ENCODE results near the gene DSG2.
"Not testable (repeated sequence)": the region's sequence is repeated elsewhere in the genome, so short reads cannot be mapped to it uniquely, and the experiment has no call there.

Gene DSG2
- 0 to 0.27 (median 0) reads per million in 4 donors for total RNA-seq

- DNase-seq: peak in 1 of 5 donors; percentile 1
These were observed at the start of gene DSG2 for GRCh38 chr18:31497836-31498573. TSS of gene DSG2 (plus strand) at chr18:31498177. CDS start at chr18:31498252, 75 bp downstream.

DNA sequence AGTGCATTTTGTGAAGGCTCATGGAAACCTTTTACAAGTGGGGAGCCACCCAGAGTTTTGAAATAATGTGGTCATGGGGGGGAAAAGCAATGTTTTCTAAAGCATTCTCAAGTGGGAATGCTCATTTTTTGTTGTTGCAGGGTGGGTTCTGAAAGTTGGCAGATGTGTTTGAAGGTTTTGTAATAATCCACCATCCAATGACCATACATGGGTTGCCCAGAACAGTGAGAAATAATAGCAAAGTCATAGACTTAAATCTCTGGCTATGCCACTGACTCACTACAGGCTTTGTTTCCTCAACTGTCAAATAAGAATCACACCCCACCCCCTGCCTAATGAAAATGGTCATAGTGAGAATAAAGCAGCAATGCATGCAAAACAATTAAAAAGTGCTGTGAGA, 47.6 kb upstream of the DSG2 start:
- no peak for DNase-seq

GRCh38 chr18:31451625-31452024, 46.4 kb upstream of the DSG2 start:
- DNase-seq: no peak

DNA sequence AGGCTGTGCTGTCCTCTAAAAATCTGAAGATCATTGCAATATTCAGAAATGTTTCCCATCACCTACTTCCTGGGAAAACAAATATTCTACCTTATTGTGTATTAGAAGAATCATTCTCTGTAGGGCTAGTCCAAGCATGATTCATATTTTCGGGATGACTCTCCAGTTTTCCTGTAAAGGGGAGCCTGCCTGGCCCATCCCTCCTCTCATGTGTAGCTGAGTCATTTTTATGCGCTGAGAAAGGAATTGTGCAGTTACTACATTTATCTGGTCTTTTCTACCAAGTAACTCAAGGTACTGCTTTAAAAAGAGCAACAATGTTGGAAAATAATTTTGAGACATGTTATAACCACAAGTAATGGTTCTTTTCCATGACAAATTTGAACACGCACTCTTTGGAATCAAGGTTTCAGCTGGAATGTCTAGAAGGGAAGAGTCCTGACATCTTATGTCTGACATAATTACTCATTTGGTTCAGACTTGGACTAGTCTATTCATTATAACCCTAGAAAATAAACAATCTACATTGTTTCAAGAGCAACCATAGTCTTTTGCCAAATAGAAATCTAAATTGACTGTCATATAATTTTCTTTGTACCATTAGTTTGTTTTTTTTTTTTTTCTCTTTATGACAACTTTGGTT, 43.8 kb upstream of the DSG2 start:
- DNase-seq: no peak

- no peak for DNase-seq
These were observed 28.3 kb upstream of the DSG2 start for GRCh38 chr18:31469629-31470028.

- DNase-seq: no peak
These were observed 19.3 kb upstream of the DSG2 start for GRCh38 chr18:31478688-31479087.

DNA sequence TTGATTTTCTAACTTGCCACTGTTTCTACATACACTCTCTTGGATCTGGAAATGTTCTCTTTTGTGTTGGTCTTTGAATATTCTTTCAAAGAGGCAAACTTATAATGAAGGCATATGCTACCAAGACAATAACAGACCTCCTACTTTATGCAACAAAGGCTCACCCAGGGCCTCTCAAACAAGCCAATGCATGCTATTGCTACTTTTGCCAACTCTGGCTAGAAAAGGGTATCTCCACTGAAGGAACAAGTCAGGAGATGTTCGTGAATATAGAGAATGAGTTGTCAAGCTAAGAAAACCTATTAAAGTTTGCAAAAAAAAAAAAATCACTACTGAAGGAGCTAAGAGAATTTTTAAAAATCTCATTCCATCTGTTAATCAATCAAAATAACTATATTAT, 15.9 kb upstream of the DSG2 start:
- DNase-seq: no peak

DNA sequence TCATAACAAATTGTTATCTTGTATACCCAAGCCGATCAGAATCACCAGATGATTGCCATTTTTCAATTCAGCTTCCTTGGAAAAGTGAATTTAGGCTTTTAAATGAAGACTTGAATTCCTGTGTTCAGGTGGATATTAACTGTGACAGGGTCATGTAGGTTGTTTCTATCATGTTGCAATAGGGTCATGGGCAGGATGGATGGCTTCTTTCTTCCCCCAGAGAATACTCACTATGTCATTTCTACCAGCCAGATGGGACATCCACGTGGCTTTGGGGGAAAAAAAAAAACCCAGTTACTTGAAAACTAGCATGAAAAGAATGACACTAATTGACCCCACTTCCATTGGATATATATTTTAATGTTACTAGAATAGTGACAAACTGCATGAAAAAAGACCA, 14.6 kb upstream of the DSG2 start:
- no peak for DNase-seq

DNA sequence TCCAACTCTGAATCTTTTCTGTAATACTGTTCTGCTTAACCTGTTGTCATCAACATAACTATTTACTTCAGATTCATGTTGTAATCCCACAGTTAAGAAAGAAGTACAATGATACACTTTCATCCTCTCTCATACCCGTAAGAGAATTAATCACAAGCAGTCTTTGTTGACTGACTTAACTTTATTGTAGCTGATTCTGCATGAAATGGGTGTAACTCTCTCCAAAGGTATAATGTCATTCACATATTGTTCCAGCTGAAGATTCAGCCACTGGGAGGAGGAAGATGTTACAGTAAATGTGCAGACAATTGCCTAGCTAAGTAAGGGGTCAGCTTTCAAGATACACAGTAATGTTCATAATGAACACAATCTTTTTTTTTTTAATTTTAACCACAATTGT, 13.5 kb upstream of the DSG2 start:
- DNase-seq: no peak

GRCh38 chr18:31486165-31486564, 11.8 kb upstream of the DSG2 start:
- DNase-seq: no peak

GRCh38 chr18:31487246-31488015, 10.5 kb upstream of the DSG2 start:
- DNase-seq: no peak

- DNase-seq: no peak
These were observed 8.7 kb upstream of the DSG2 start for GRCh38 chr18:31489311-31489710.

DNA sequence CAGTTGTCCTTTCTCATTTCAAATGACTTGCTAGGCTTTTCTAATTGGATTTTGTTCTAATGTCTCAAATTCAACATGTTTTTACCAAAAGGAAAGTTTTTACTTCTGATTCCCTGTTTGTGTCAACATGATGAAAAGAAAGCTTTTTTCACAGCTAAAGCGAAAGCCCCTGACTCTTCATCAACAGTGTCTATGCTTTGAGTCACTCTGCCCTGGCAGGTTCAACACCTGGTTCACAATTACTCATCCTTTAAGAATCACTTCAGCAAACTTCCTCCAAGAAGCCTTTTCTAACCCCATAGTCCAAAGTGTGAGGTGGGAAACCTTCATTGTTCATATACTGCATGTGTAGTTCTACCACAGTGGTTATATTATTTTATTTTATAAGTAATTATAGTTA, 7.6 kb upstream of the DSG2 start:
- DNase-seq: no peak

DNA sequence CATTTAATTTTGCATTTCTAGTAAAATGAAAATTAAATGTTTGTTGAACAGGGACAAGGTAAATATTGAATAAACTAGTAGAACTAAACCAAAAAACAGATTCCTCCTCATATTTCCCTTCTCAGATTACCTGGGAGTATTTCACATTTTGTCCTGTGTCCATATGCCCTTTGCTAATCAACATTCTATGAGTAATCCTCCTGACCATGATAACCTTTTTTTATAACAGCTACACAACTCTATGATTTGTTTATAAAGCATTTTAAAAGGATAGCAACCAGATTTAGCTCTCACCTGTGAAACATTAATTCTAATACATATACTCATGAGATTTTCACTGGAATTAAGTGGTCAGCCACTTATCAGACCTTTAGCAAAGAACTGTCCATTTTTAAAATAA, 7.1 kb upstream of the DSG2 start:
- no peak for DNase-seq

DNA sequence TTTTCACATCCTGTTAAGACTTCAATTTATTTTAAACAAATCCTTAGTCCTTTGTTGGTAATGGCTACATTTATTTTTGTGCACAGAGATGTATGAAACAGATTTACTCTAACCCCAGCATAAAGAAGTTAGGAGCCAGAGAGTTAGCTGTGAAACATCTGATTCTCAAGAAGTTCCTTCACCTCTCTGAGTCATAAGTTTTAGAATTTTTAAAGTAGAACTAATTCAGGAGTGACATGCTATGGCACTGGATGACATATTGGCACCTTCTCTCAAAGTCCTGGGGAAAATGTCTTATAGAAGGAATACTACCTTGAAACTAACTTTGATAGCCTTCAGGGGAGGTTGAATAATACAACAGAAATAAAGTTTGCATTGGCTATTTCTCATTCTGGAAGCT, 6.4 kb upstream of the DSG2 start:
- no peak for DNase-seq

DNA sequence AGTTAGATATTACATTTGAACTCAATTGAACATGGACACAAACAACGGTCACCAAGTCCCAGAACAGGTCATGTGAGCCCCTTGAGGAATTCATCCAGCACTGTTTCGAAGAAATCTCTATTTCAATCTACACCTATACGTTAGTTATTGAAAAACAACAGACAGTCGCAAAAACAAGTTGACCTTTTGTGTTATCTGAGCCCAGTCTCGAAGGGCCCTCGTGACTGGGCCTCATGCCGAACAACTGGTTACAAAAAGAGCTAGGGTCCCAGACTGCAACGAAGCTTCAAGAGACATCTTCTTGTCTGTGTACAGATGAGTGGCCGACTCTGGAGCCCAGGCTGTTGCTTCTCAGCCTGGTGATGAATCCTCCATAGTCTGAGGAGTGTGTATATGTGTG, 5.3 kb upstream of the DSG2 start:
- DNase-seq: no peak

- no peak for DNase-seq
These were observed 4.8 kb upstream of the DSG2 start for GRCh38 chr18:31493171-31493570.

DNA sequence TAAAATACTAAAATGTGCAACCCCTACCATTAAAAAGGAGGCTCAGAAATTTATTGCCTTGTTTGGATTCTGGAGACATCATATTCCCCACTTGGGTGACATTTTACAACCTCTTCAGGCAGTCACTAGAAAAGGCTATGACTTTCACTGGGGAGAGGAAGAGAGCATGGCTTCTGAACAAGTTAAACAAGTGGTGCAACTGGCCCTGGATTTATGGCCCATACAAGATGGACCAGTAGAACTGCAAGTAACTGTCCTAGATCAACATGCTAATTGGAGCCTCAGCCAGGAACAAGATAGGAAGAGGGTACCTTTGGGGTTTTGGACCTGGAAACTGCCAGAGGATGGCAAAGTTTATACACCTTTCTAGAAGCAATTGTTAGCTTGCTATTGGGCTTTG, 4.0 kb upstream of the DSG2 start:
- no peak for DNase-seq

DNA sequence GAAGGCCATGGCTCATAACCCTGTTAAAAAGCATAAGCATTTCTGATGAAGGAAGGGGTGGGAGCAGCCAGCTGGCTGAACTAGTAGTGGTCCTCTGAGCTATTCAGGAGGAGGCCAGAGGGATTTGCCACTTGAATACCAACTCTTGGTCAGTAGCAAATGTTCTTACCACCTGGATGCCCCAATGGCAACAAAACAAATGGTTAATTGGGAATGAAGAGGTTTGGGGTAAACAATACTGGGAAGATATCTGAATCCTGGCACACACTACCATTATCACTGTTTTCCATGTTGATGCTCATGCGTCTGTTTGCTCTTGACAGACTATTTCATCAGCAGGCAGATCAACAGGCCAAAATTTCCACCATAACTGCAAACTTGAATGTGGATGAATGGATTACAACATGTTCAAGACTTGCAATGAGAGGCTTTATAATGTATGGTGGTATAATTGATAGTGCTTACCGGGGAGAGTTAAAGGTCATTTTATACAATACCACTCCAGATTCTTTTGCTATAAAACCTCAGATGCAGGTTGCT, 3.2 kb upstream of the DSG2 start:
- not testable (repeated sequence) for DNase-seq

GRCh38 chr18:31497404-31497835, 557 bp upstream of the DSG2 start:
- no peak for DNase-seq

DNA sequence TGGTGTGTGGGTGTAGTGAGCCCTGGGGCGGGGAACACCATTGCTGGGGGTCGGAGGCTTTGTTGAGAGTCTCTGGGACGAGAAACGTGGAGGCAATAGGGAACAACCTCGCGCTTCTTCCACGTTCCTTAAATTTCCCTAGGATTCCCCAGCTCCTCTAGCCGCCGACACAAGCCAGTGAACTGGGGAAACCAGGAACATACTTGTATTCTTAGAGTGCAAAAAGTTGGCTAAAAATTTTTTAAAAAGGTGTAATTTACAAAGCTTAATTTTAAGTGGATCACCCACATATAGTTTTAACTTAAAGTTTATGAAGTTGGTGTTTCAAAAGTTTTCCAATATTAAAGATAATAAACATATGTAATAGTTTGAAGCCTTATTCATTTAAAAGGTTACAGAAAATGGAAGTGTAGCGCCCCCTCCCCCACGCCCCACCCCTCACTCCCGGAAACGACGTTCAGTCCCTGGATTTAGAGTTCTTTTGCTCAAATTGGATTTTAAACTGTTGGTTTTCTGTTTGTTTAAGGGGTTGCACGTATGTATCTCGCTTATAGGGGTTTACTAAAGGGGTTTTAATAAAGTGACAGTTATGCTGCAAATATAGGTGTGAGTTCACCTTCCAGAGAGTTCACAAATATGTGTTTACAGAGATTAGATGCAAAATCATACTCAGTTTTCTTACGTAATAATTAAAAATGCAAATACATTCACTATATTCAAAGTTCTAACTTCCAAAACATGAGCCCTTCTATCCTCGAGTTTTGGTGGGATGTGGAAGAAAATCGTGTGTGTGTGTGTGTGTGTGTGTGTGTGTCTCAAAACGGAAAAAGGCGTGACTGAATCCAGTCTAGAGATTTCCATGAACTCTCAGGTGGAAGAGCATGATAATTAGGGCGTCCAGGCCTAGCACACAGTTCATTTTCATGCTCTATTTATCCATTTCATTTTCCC, 872 bp downstream of the DSG2 start:
- no peak for DNase-seq

DNA sequence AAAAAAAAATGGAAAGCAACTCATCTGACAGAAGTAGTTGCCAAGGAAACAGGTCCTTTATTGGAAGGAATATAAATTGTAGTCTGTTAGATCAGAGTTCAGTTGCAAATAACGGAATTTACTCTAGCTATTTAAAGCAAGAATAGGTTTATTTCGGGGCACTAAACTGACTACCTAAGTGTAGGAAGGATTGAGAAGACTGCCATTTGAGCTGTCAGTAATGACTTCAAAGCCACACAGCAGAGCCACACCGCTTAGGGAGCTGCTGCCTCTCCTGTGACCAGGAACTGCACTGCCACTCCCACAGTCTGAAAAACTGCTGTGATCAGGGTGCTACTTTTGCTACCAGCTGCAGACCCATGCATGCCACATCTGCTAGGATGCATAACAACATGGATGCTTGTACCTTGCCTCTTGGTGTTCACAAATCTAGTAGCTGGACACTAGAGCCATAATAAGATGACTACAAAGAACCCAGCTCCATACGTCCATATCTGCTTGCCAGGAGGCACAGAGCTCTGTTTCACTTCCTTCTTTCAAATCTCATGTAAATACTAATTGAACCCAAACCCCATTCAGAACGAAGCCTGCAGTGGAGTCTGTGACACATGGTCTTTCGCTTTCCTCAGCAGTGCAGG, 2.2 kb downstream of the DSG2 start:
- DNase-seq: no peak
